Stimulated activated CD4-positive, alpha-beta T cell treated with anti-CD3 and anti-CD28 coated beads, Interleukin-12 subunit alpha, Interleukin-12 subunit beta, amount 100 ng/mL, for 4 hours (primary cell): ENCODE results near the gene LPP.

Experiments
- DNase-seq: peaks from one replicate; pipeline ENCODE4 v3.0.0-alpha.2; 2020

LPP gene

GRCh38 chr3:188257384-188258026, 103.5 kb downstream of the LPP start:
- no peak for DNase-seq

GRCh38 chr3:188259191-188259590, 105.2 kb downstream of the LPP start:
- DNase-seq: no peak

GRCh38 chr3:188259596-188259995, 105.6 kb downstream of the LPP start:
- no peak for DNase-seq

- no peak for DNase-seq
Observed at GRCh38 chr3:188261011-188261410, 107.1 kb downstream of the LPP start.

GRCh38 chr3:188262488-188262887, 108.5 kb downstream of the LPP start:
- no peak for DNase-seq

- DNase-seq: no peak
Observed at GRCh38 chr3:188262913-188263683, 109.1 kb downstream of the LPP start.

GRCh38 chr3:188264226-188265207, 110.6 kb downstream of the LPP start:
- no peak for DNase-seq

- DNase-seq: no peak
Observed at GRCh38 chr3:188266562-188267274, 112.8 kb downstream of the LPP start.

- no peak for DNase-seq
Observed at GRCh38 chr3:188267790-188268335, 113.9 kb downstream of the LPP start.

- no peak for DNase-seq
Observed at GRCh38 chr3:188268336-188268735, 114.4 kb downstream of the LPP start.

GRCh38 chr3:188269040-188269439, 115.1 kb downstream of the LPP start:
- no peak for DNase-seq

- no peak for DNase-seq
Observed at GRCh38 chr3:188270423-188270972, 116.5 kb downstream of the LPP start.

- DNase-seq: no peak
Observed at GRCh38 chr3:188271226-188271914, 117.4 kb downstream of the LPP start.

GRCh38 chr3:188272481-188273372, 118.8 kb downstream of the LPP start:
- DNase-seq: no peak

GRCh38 chr3:188274249-188274915, 120.4 kb downstream of the LPP start:
- DNase-seq: no peak

- DNase-seq: no peak
Observed at GRCh38 chr3:188276375-188276774, 122.4 kb downstream of the LPP start.

GRCh38 chr3:188278717-188279324, 124.9 kb downstream of the LPP start:
- no peak for DNase-seq

- no peak for DNase-seq
Observed at GRCh38 chr3:188279502-188280335, 125.8 kb downstream of the LPP start.
